ENCODE data around the gene MCL1.

MCL1 gene

GRCh38 chr1:150548632-150549495 lies 30.5 kb downstream of the MCL1 start, which contains the start of gene ADAMTSL4:
Gene ADAMTSL4, plus strand, starts transcription at chr1:150549408. Its CDS starts 2,881 bp downstream, at chr1:150552289.
- TF ChIP-seq CTCF (IDR thresholded peaks at IDR 0.05): no peak
- Mint-ChIP-seq H3K36me3 (ENCODE audit: low read depth) (no peaks in the 10 kb centered on the region), H3K27ac (no peak within 1 kb of the TSS), H3K4me3 (peak within 1 kb of the TSS; percentile 79), H3K27me3 (ENCODE audit: low read depth, poor library complexity) (peaks cover 22% of the 10 kb centered on the region), H3K4me1 (peaks cover 52% of the 10 kb centered on the region), H3K9me3 (no peaks in the 10 kb centered on the region)
- DNase-seq: peak; percentile 77

GRCh38 chr1:150548324-150548631 lies 31.1 kb downstream of the MCL1 start:
- no peak overlapping the region for H3K27ac Mint-ChIP-seq
- H3K4me1 Mint-ChIP-seq: peaks cover 53% of the 10 kb centered on the region
- no peak for DNase-seq
- TF ChIP-seq CTCF (IDR thresholded peaks at IDR 0.05): no peak
- no peaks in the 10 kb centered on the region for H3K36me3 Mint-ChIP-seq (ENCODE audit: low read depth)
- no peaks in the 10 kb centered on the region for H3K9me3 Mint-ChIP-seq
- H3K27me3 Mint-ChIP-seq (ENCODE audit: low read depth, poor library complexity): peaks cover 22% of the 10 kb centered on the region
- peak overlapping the region; percentile 79 for H3K4me3 Mint-ChIP-seq

GRCh38 chr1:150546294-150546937 lies 33.0 kb downstream of the MCL1 start:
- Mint-ChIP-seq H3K27ac (no peak overlapping the region), H3K36me3 (ENCODE audit: low read depth) (no peaks in the 10 kb centered on the region), H3K27me3 (ENCODE audit: low read depth, poor library complexity) (peaks cover 25% of the 10 kb centered on the region), H3K9me3 (no peaks in the 10 kb centered on the region), H3K4me3 (no peak overlapping the region), H3K4me1 (peaks cover 38% of the 10 kb centered on the region)
- TF ChIP-seq CTCF (IDR thresholded peaks at IDR 0.05): no peak
- no peak for DNase-seq

GRCh38 chr1:150545486-150546032 lies 33.9 kb downstream of the MCL1 start:
- peaks cover 30% of the 10 kb centered on the region for H3K4me1 Mint-ChIP-seq
- no peak for TF ChIP-seq CTCF (IDR thresholded peaks at IDR 0.05)
- no peaks in the 10 kb centered on the region for H3K9me3 Mint-ChIP-seq
- peak overlapping the region; percentile 94 for H3K27ac Mint-ChIP-seq
- H3K4me3 Mint-ChIP-seq: no peak overlapping the region
- peaks cover 19% of the 10 kb centered on the region for H3K27me3 Mint-ChIP-seq (ENCODE audit: low read depth, poor library complexity)
- H3K36me3 Mint-ChIP-seq (ENCODE audit: low read depth): no peaks in the 10 kb centered on the region
- DNase-seq: no peak

- H3K4me3 Mint-ChIP-seq: no peak overlapping the region
- no peaks in the 10 kb centered on the region for H3K9me3 Mint-ChIP-seq
- TF ChIP-seq CTCF (IDR thresholded peaks at IDR 0.05): no peak
- DNase-seq: no peak
- peaks cover 16% of the 10 kb centered on the region for H3K27me3 Mint-ChIP-seq (ENCODE audit: low read depth, poor library complexity)
- H3K4me1 Mint-ChIP-seq: peaks cover 20% of the 10 kb centered on the region
- no peaks in the 10 kb centered on the region for H3K36me3 Mint-ChIP-seq (ENCODE audit: low read depth)
- no peak overlapping the region for H3K27ac Mint-ChIP-seq
Observed at GRCh38 chr1:150544204-150544603, 35.2 kb downstream of the MCL1 start.
